ENCODE results near the gene C2orf49. TPM values are rescaled to one million over a fixed set of nuclear protein-coding genes. Genes with fewer than 3 reads are reported as not detected.
A peak's percentile ranks its signal among the peaks of the same experiment; 100 is the strongest.

The C2orf49 gene
- total and polyA plus RNA-seq, 10 of the 15 experiments (the other 5 are each of a cell fraction or from before 2014, with no cell fraction given) = 7.2 to 24.2 (median 15.5) TPM

DNA sequence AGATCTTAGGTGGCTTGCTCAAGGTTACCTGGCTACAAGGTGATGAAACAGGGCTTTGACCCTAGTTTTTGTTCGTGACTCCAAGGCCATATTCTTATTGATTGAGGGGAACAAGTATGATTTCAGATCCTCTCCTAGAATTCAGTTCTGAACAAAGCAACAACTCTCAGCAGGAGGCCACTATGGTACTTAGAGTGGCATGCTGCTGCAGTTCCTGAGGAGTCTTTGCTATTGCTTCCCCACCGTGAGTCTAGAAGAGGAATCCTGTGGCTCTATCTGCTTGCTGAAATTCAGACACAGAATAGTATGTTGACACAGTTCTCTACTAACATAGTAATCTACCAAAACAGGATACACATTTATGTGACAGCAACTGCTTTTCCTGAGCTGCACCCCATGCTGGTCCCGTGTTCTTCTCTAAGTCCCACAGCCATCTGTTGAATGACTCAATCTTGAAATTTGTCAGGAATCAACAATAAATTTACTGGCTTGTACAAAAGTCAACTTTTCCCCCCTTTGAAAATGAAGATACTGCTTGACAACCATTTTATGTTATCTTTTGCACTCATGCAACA lies 11.9 kb upstream of the C2orf49 start:
- Histone ChIP-seq H3K36me3 (ENCODE audit: control insufficient read depth in 2 of 2, insufficient read depth in 2 of 2, low read length in 1 of 2) (peaks cover 0 to 8% of the 10 kb centered on the region in 2 experiments; a peak in 2 of 4 replicates), H3K4me1 (ENCODE audit: control insufficient read depth, insufficient read depth, low read length) (peaks cover 21% of the 10 kb centered on the region), H4K20me1 (ENCODE audit: control insufficient read depth, insufficient read depth) (no peaks in the 10 kb centered on the region), H3K4me3 (no peak overlapping the region), H2AFZ (ENCODE audit: control insufficient read depth, low read depth, low read length) (no peak overlapping the region), H3K9ac (ENCODE audit: control insufficient read depth, insufficient read depth, low read length) (no peak overlapping the region), H3K4me2 (ENCODE audit: control insufficient read depth, insufficient read depth) (peak overlapping the region; percentile 50), H3K27me3 (replicated peaks in 1 of 2; ENCODE audit: control insufficient read depth in 2 of 2, insufficient read depth in 2 of 2, low read length in 1 of 2) (no peaks in the 10 kb centered on the region), H3K79me2 (ENCODE audit: control insufficient read depth, insufficient read depth, low read length) (peaks cover 85% of the 10 kb centered on the region), H3K27ac (ENCODE audit: control insufficient read depth, insufficient read depth) (no peak overlapping the region), H3K9me3 (replicated peaks; ENCODE audit: control insufficient read depth, insufficient read depth, low read length) (no peaks in the 10 kb centered on the region)
- FAIRE-seq (no peak), ATAC-seq (no peak), DNase-seq (ENCODE audit: low read depth, low spot score) (no peak)
- 66% methylated on average over 3 of the region's 3 CpGs for WGBS (ENCODE audit: insufficient coverage, insufficient replicate concordance, low lambda C conversion rate, missing lambda C conversion rate)
- CTCF ChIA-PET = interaction anchor here (0.6 kb wide), 1 partner anchor 88 kb away, joined by 3 read pairs; no protein-coding TSS in a partner anchor
- BruUV-seq (replicated peaks) = no TSS peak
- intact Hi-C loops (cut with micrococcal nuclease; ENCODE audit: unreplicated experiment) = no loop called here
- in situ Hi-C loops (cut with MboI) = no loop called here
- SMC1A ChIA-PET (ENCODE audit: uncharacterized antibody, unreplicated experiment) = interaction anchor here (1.2 kb wide), 1 partner anchor 10 kb away, joined by 6 read pairs; no protein-coding TSS in a partner anchor
- POLR2A ChIA-PET = no interaction called here
- no peak for TF ChIP-seq IKZF2 (IDR thresholded peaks at IDR 0.05)
- no peak for TF ChIP-seq TCF12 (IDR thresholded peaks at IDR 0.05; ENCODE audit: low read depth, low read length)
- TF ChIP-seq ZNF217 (IDR thresholded peaks at IDR 0.05) = no peak
- TF ChIP-seq ZBED1 (IDR thresholded peaks at IDR 0.05; ENCODE audit: borderline replicate concordance) = no peak
- no peak for TF ChIP-seq CHD4 (IDR thresholded peaks at IDR 0.05)
- no peak for TF ChIP-seq NR2C1 (IDR thresholded peaks at IDR 0.05)
- no peak for TF ChIP-seq CTCF (IDR thresholded peaks at IDR 0.05 in 2 of 3, conservative IDR thresholded peaks at IDR 0.05 in 1 of 3; ENCODE audit: control insufficient read depth in 2 of 3, extremely low read depth in 1 of 3, insufficient read depth in 1 of 3, low read depth in 3 of 3, low read length in 3 of 3)
- no peak for TF ChIP-seq ZBTB11 (CRISPR knock-in tag; IDR thresholded peaks at IDR 0.05)
- TF ChIP-seq, protein P1, sequence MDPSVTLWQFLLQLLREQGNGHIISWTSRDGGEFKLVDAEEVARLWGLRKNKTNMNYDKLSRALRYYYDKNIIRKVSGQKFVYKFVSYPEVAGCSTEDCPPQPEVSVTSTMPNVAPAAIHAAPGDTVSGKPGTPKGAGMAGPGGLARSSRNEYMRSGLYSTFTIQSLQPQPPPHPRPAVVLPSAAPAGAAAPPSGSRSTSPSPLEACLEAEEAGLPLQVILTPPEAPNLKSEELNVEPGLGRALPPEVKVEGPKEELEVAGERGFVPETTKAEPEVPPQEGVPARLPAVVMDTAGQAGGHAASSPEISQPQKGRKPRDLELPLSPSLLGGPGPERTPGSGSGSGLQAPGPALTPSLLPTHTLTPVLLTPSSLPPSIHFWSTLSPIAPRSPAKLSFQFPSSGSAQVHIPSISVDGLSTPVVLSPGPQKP (IDR thresholded peaks at IDR 0.05; ENCODE audit: low read depth, low read length) = no peak
- TF ChIP-seq STAT3 (IDR thresholded peaks at IDR 0.05; ENCODE audit: low read depth, low read length) = no peak
- no peak for TF ChIP-seq SMAD5 (IDR thresholded peaks at IDR 0.05; ENCODE audit: low read depth)
- no peak for TF ChIP-seq FOXM1 (IDR thresholded peaks at IDR 0.05; ENCODE audit: low read depth, low read length)
- TF ChIP-seq ESRRA (IDR thresholded peaks at IDR 0.05; ENCODE audit: low read length) = no peak
- TF ChIP-seq ZBTB4 (CRISPR knock-in tag; IDR thresholded peaks at IDR 0.05) = no peak
- RAD21 ChIA-PET (ENCODE audit: unreplicated experiment) = no interaction called here

All from GM12878 (cell line).